ENCODE data around the gene KIF18A. TPM values are rescaled to one million over a fixed set of nuclear protein-coding genes. Genes with fewer than 3 reads are reported as not detected.
"Not testable (repeated sequence)": the region's sequence is repeated elsewhere in the genome, so short reads cannot be mapped to it uniquely, and the experiment has no call there.

Gene KIF18A
- total RNA-seq, 1 donor: 18.2 TPM

DNA sequence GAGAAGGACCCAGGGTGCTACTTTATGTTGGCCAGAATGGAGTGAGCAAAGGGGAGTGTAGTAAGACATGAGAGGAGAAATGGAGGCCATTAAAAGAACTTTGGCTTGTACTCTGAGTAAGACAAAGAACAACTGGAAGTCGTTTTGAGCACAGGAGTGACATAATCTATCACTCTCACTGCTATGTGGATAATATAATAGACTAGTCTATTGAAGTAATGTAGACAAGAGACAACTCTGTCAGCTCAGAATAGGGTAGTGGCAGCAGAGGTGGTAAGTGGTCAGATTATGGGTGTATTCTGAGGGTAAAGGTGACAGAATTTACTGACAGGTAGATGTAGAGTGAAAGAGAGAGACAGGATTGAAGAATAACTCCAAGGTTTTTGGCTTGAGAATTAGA lies 8.2 kb downstream of the KIF18A start:
- DNase-seq (ENCODE audit: low read depth): no peak
- no peak overlapping the region for H3K4me3 ChIP-seq (ENCODE audit: low read depth, low read length)
- TF ChIP-seq, protein P1, sequence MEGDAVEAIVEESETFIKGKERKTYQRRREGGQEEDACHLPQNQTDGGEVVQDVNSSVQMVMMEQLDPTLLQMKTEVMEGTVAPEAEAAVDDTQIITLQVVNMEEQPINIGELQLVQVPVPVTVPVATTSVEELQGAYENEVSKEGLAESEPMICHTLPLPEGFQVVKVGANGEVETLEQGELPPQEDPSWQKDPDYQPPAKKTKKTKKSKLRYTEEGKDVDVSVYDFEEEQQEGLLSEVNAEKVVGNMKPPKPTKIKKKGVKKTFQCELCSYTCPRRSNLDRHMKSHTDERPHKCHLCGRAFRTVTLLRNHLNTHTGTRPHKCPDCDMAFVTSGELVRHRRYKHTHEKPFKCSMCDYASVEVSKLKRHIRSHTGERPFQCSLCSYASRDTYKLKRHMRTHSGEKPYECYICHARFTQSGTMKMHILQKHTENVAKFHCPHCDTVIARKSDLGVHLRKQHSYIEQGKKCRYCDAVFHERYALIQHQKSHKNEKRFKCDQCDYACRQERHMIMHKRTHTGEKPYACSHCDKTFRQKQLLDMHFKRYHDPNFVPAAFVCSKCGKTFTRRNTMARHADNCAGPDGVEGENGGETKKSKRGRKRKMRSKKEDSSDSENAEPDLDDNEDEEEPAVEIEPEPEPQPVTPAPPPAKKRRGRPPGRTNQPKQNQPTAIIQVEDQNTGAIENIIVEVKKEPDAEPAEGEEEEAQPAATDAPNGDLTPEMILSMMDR (IDR thresholded peaks at IDR 0.05; ENCODE audit: insufficient read depth, low read length): no peak

DNA sequence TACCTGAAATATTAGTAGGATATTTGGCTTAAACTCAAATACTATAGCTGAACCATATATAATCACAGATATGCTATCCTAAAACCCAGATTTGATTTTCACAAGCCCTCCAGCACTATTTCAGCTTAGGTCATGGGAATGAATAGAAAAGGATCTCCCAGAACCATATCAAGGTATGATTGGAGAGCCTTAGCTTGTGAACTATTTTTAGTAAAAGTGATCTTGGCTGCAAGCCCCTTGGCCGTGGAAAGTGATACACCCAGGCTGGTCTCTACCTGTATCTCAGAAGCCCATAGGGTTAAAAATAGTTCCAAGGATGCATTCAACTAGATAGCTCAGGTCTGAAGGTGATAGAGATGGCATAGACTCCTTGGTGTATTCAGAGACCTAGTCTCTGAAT lies 9.7 kb downstream of the KIF18A start:
- TF ChIP-seq, protein P1 (IDR thresholded peaks at IDR 0.05; ENCODE audit: insufficient read depth, low read length): no peak
- no peak overlapping the region for H3K4me3 ChIP-seq (ENCODE audit: low read depth, low read length)
- no peak for DNase-seq (ENCODE audit: low read depth)

DNA sequence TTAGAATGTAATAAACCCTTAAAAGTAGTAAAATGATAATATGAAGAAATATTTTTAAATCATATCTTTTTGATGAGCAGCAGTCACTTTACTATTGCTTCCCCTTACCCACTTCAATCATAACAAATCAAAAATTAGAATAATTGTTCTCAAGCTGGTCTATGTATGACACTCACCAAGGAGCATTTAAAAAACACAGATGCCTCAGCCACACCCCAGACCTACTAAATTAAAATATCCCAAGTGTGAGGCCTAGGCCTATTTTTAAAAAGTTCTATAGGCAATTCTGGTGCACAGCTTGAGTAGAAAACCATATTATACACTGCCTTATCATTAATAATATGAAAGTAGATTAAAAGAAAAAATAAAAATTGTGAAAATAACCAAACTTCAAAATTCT lies 15.2 kb downstream of the KIF18A start:
- TF ChIP-seq, protein P1 (IDR thresholded peaks at IDR 0.05; ENCODE audit: insufficient read depth, low read length): no peak
- no peak overlapping the region for H3K4me3 ChIP-seq (ENCODE audit: low read depth, low read length)
- DNase-seq (ENCODE audit: low read depth): no peak

DNA sequence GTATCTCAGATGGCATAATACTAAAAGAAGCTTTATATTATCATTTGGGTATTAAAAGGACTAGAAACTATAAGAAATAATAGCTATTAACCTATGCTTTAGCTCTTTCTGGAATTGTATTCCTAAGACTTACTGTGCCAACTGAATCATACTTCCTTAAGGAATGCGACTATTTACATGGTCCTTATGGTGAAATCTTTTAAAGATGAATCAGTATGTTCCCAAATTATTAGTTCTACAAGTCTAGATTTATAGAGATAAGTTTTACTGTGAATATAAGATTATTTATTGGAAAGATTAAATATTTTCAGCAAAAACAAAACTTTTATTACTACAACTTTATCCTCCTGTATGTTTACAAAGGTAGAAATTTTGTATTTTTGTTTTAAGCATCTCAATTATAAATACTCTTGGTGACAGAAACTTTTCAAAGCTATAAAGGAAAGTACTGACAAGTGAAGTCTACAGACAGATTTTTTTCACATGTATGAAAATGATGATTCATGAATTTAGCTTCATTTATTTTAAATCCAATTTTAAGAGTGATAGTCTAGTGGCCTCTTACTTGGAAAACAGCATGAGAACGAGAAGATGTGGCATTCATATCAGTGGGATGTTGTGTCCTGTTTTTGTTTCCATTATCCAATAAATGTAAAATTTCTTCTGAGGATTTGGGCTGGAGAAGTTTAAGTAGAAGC lies 17.8 kb downstream of the KIF18A start:
- peak; percentile 65 for DNase-seq (ENCODE audit: low read depth)
- no peak overlapping the region for H3K4me3 ChIP-seq (ENCODE audit: low read depth, low read length)
- TF ChIP-seq, protein P1 (IDR thresholded peaks at IDR 0.05; ENCODE audit: insufficient read depth, low read length): no peak

DNA sequence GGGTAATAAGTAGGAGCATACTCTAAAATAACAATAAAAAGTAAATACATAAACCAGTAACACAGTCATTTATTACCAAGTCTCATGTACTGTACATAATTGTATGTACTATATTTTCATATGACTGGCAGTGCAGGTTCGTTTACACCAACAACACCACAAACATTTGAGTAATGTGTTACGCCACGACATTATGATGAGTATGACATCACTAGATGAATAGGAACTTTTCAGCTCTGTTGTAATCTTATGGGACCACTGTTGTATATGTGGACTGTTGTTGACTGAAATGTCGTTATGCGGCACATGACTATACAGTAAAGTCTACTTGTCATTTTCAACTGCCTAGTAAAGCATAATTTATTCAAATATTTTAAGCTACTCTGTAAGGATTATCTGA lies 18.6 kb downstream of the KIF18A start:
- TF ChIP-seq, protein P1 (IDR thresholded peaks at IDR 0.05; ENCODE audit: insufficient read depth, low read length): no peak
- no peak for DNase-seq (ENCODE audit: low read depth)

DNA sequence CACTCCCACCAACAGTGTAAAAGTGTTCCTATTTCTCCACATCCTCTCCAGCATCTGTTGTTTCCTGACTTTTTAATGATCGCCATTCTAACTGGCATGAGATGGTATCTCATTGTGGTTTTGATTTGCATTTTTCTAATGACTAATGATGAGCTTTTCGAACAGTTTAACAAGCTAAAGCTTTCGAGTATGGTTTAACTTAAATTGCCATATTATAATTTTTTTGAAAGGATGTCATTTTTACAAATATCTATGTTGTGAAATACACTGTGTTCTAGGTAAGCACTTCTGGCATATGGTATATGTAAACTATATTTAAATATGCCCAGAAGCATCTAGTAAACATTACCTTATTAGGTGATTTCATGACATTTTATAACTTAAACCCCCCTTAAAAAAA lies 20.3 kb downstream of the KIF18A start:
- not testable (repeated sequence) for H3K4me3 ChIP-seq (ENCODE audit: low read depth, low read length); DNase-seq (ENCODE audit: low read depth)

More for the DNA sequence above, 18.6 kb downstream of the KIF18A start:
- H3K4me3 ChIP-seq (ENCODE audit: low read depth, low read length): no peak overlapping the region

DNA sequence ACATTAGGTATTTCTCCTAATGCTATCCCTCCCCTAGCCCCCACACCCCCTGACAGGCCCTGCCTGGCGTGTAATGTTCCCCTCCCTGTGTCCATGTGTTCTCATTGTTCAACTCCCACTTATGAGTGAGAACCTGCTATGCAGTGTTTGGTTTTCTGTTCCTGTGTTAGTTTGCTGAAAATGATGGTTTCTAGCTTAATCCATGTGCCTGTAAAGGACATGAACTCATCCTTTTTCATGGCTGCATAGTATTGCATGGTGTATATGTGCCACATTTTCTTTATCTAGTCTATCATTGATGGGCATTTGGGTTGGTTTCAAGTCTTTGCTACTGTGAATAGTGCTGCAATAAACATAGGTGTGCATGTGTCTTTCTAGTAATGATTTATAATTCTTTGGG lies 20.8 kb downstream of the KIF18A start:
- not testable (repeated sequence) for DNase-seq (ENCODE audit: low read depth); H3K4me3 ChIP-seq (ENCODE audit: low read depth, low read length)

DNA sequence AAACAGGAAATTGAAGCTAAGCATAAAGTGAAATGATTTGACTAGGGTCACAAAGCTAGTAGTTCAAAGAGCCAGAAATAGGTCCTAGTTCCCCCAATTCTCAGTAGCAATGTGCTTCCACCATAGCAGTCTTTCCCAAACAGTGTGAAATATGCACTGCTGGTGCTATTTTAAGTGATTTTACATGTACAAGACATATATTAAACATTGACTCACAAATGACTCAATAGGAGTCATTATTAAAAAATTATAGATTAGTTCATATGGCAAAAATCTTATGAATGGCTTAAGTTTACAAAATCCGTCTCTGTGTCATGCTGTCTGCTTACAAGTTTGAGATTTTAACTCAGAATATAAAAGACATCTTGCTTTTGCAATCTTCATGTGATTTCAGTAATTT lies 21.4 kb downstream of the KIF18A start:
- TF ChIP-seq, protein P1 (IDR thresholded peaks at IDR 0.05; ENCODE audit: insufficient read depth, low read length): no peak
- peak; percentile 59 for DNase-seq (ENCODE audit: low read depth)
- no peak overlapping the region for H3K4me3 ChIP-seq (ENCODE audit: low read depth, low read length)
